Neural cell (in vitro differentiated cells): Measurements from ENCODE around the gene TFCP2L1.

Experiments
- EZH2 ChIP-seq: fragments of 200-600, 300-800 bp; shearing (Covaris generic), sonication (generic); IDR thresholded peaks from 2 replicates; pipeline ENCODE4 v1.6.1; 2014; ENCODE audit warnings: antibody characterized with exemption, low read length, borderline replicate concordance, mild to moderate bottlenecking; ENCODE audit not compliant: insufficient read depth, poor library complexity, severe bottlenecking
- POLR2AphosphoS5 ChIP-seq: IDR thresholded peaks from 2 replicates; pipeline ENCODE4 v1.6.1; 2012
- RAD21 ChIP-seq: fragments of 450-650 bp; conservative IDR thresholded peaks from 2 replicates; pipeline ENCODE4 v1.6.1; 2014; ENCODE audit warnings: antibody characterized with exemption, mild to moderate bottlenecking, moderate library complexity
- TF ChIP-seq, protein P1 (sequence below): fragments of 450-650 bp; IDR thresholded peaks from 2 replicates; pipeline ENCODE4 v1.5.1; 2014; ENCODE audit warnings: antibody characterized with exemption, mild to moderate bottlenecking, moderate library complexity; ENCODE audit not compliant: poor library complexity, severe bottlenecking

DNA sequence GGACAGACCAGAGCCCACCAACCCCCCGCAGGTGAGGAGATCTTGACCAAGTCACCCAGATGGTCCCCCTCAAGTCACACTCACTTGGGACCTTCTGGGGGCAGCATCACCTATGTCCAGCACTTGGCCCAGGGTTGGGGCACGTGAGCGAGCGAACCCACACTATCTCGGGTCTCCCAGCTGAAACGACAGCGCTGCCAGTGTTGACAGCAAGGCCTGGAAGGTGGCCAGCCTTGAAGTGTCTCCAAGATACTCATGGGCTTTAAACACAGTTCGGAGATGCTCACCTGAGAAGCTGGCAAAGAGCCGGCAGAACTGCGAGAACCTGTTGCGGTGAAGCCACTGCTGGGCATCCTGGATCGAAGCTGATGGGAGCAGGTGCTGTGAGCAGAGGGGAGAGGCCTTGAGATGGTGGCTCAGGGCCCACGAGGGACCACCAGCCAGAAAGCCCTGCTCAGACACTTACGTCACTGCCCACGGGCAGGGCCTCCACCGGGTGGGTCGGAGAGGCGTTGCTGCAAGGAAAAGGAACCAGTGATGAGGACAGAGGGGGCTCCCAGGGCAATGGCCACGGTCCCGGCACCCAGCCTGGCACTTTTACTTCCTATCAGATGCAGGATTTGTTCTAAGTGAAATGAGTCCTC is 47.5 kb downstream of the TFCP2L1 start:
- TF ChIP-seq, protein P1, sequence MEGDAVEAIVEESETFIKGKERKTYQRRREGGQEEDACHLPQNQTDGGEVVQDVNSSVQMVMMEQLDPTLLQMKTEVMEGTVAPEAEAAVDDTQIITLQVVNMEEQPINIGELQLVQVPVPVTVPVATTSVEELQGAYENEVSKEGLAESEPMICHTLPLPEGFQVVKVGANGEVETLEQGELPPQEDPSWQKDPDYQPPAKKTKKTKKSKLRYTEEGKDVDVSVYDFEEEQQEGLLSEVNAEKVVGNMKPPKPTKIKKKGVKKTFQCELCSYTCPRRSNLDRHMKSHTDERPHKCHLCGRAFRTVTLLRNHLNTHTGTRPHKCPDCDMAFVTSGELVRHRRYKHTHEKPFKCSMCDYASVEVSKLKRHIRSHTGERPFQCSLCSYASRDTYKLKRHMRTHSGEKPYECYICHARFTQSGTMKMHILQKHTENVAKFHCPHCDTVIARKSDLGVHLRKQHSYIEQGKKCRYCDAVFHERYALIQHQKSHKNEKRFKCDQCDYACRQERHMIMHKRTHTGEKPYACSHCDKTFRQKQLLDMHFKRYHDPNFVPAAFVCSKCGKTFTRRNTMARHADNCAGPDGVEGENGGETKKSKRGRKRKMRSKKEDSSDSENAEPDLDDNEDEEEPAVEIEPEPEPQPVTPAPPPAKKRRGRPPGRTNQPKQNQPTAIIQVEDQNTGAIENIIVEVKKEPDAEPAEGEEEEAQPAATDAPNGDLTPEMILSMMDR: no peak
- no peak for TF ChIP-seq EZH2
- TF ChIP-seq RAD21: no peak
- TF ChIP-seq POLR2AphosphoS5: no peak
